Astrocyte of the spinal cord (primary cell): ENCODE data around the gene VWA8.

Source experiments
- DNase-seq: peaks from one replicate; pipeline ENCODE4 v3.0.0; 2011; ENCODE audit warnings: low read depth, low spot score
- H3K4me3 ChIP-seq: 2 replicates; pipeline ENCODE4 v1.5.1; 2011; ENCODE audit warnings: low read depth, mild to moderate bottlenecking, low read length, moderate library complexity
- CTCF ChIP-seq: IDR thresholded peaks from 2 replicates; pipeline ENCODE4 v1.5.1; 2012; ENCODE audit warnings: low read depth, mild to moderate bottlenecking, low read length, inconsistent platforms
- in situ Hi-C: cut with HindIII; loops from 2 replicates; pipeline ENCODE4 v1.10.0; 2017; ENCODE audit warnings: low sequenced_read_pairs

Gene VWA8

GRCh38 chr13:41960637-41961465 lies at the start of gene VWA8:
Gene VWA8 (minus strand): TSS chr13:41961109. CDS start chr13:41961015, 94 bp downstream.
- H3K4me3 ChIP-seq: peak within 1 kb of the TSS; percentile 62
- in situ Hi-C loops: no loop called here
- DNase-seq: peak; percentile 80
- TF ChIP-seq CTCF: no peak

GRCh38 chr13:42009057-42009456 lies 48.1 kb upstream of the VWA8 start:
- no peak for DNase-seq
- no peak overlapping the region for H3K4me3 ChIP-seq
- in situ Hi-C loops: no loop called here
- TF ChIP-seq CTCF: no peak

GRCh38 chr13:42007844-42008243 lies 46.9 kb upstream of the VWA8 start:
- in situ Hi-C loops: no loop called here
- no peak overlapping the region for H3K4me3 ChIP-seq
- DNase-seq: peak; percentile 61
- TF ChIP-seq CTCF: no peak

DNA sequence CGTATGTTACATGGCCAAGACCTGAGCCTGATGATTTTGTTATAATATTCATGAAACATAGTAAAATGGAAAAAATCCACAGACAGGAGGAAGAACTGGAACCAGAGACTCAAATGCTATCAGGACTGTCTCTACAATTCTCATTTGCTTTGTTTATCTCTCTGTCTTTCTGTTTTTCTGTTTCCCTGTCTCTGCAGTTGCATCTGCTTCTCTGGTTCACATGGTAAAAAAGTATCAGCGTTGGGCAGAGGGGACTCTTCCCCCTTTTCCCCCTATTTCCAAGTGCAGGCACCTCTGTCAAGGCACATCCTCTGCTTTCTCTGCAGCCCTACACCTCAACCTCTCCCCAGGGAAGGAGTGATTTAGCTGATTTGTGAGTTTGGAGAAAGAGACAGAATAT lies 41.2 kb upstream of the VWA8 start:
- H3K4me3 ChIP-seq: no peak overlapping the region
- DNase-seq: no peak
- TF ChIP-seq CTCF: no peak
- in situ Hi-C loops: no loop called here

DNA sequence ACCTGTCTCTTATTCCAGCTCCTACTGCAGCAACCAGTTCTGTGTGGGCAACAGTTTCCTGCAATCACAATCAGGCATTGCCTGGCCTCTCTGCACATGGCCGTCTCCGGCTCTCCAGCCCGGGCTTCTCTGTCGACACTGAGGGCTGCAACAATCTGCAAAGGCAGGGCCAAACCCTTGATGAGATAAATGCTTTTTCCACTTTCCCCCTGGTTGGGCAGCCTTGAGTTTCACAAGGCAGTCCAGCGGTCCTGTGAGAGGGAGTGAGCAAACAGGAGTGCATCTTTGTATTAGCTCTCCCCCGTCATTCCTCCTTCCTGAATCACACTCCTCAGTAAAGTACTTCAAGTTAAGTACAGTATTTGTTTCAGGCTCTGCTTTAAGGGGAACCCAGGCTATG lies 40.7 kb upstream of the VWA8 start:
- no peak overlapping the region for H3K4me3 ChIP-seq
- DNase-seq: peak; percentile 73
- TF ChIP-seq CTCF: no peak
- in situ Hi-C loops: no loop called here

- TF ChIP-seq CTCF: no peak
- in situ Hi-C loops: no loop called here
- no peak for DNase-seq
These were observed 39.9 kb upstream of the VWA8 start for GRCh38 chr13:42000846-42001245.

DNA sequence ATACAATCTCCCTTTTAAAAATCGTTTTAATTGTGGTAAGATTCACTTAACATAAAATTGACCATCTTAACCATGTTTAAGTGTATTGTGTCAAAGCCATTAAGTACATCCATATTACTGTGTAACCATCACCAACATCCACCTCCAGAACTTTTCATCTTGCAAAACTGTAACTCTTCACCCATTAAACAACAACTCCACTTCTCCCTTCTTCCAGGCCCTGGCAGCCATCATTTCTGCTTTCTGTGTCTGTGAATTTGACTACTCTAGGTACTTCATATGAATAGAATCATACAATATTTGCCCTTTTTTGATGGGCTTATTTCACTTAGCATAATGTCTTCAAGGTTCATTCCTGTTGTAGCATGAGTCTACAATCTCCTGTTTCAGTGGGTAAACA lies 36.5 kb upstream of the VWA8 start:
- TF ChIP-seq CTCF: no peak
- DNase-seq: no peak
- no peak overlapping the region for H3K4me3 ChIP-seq
- in situ Hi-C loops: no loop called here

More at GRCh38 chr13:42000846-42001245, 39.9 kb upstream of the VWA8 start:
- H3K4me3 ChIP-seq: no peak overlapping the region
